ENCODE data around the gene CAMK2B.

DNA sequence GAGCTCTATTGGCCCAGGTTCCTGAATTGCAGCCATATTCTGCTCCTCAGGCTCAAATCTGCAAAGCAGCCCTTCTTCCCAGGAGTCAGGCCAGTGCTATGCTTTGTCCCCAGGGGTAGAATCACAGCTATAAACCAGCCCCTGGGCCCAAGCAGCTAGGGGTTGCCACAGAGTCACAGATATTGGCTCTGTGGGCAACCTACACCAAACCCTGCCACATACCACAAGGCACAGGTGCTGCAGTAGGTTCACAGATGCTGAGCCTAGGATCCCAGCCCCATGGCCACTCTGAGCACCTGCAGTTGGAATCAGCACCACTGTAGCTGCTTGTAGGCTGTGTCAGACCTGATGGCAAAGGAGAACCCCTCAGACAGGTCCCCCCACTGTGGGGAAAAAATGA, 43.1 kb upstream of the CAMK2B start:
- TF ChIP-seq, protein P1, sequence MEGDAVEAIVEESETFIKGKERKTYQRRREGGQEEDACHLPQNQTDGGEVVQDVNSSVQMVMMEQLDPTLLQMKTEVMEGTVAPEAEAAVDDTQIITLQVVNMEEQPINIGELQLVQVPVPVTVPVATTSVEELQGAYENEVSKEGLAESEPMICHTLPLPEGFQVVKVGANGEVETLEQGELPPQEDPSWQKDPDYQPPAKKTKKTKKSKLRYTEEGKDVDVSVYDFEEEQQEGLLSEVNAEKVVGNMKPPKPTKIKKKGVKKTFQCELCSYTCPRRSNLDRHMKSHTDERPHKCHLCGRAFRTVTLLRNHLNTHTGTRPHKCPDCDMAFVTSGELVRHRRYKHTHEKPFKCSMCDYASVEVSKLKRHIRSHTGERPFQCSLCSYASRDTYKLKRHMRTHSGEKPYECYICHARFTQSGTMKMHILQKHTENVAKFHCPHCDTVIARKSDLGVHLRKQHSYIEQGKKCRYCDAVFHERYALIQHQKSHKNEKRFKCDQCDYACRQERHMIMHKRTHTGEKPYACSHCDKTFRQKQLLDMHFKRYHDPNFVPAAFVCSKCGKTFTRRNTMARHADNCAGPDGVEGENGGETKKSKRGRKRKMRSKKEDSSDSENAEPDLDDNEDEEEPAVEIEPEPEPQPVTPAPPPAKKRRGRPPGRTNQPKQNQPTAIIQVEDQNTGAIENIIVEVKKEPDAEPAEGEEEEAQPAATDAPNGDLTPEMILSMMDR (IDR thresholded peaks at IDR 0.05 in 4 of 5, conservative IDR thresholded peaks at IDR 0.05 in 1 of 5): no peak
- TF ChIP-seq POLR2A (IDR thresholded peaks at IDR 0.05): no peak

All from gastrocnemius medialis (tissue), 4 donors.